Right atrium auricular region (tissue), 2 donors: ENCODE data around the gene TENT4A. TPM values are rescaled to one million over a fixed set of nuclear protein-coding genes. Genes with fewer than 3 reads are reported as not detected.

ENCODE experiments used
- DNase-seq: peaks from one replicate; pipeline ENCODE4 v3.0.0-alpha.2; 2019; ENCODE audit warnings: low spot score
- H3K27ac ChIP-seq, 2 donors: fragments of 200-600 bp; sonication (generic); 1 replicate in 1 of 2; 2 replicates in 1 of 2; pipeline ENCODE4 v1.5.1; 2016 to 2019
- H3K27me3 ChIP-seq, 2 donors: fragments of 200-600 bp; sonication (generic); one replicate each; pipeline versions ENCODE4 v1.5.1 to v1.6.0; 2017 to 2019
- H3K36me3 ChIP-seq: fragments of 200-600 bp; sonication (generic); one replicate; pipeline ENCODE4 v1.5.1; 2016
- H3K4me1 ChIP-seq, 2 donors: fragments of 200-600 bp; sonication (generic); one replicate each; pipeline versions ENCODE4 v1.5.1 to v1.6.0; 2017 to 2019
- H3K4me3 ChIP-seq, 2 donors: fragments of 200-600 bp; sonication (generic); 1 replicate in 1 of 2; 2 replicates in 1 of 2; pipeline ENCODE4 v1.5.1; 2017 to 2019; ENCODE audit warnings: mild to moderate bottlenecking in 1 of 2, moderate library complexity in 1 of 2
- H3K9me3 ChIP-seq, 2 donors: fragments of 200-600 bp; sonication (generic); one replicate each; pipeline ENCODE4 v1.5.1; 2019
- CTCF ChIP-seq, 2 donors: fragments of 200-600 bp; sonication (generic); IDR thresholded peaks; one replicate each; pipeline ENCODE4 v1.5.1; 2019; ENCODE audit warnings: antibody characterized with exemption in 2 of 2
- total RNA-seq, 2 donors: library from RNA; depleted of rRNA; stranded (reverse); fragments of >200 nt; gene quantifications; one replicate each; pipeline ENCODE4 v1.1.0, GENCODE V29; 2016

Gene TENT4A
- total RNA-seq, 2 donors from 2014 or later: 7.3 to 14.9 TPM

- TF ChIP-seq CTCF (IDR thresholded peaks at IDR 0.05): no peak
- no peak for DNase-seq
- Histone ChIP-seq H3K4me3 (no peak overlapping the region), H3K27me3 (no peaks in the 10 kb centered on the region), H3K36me3 (peaks cover 66% of the 10 kb centered on the region), H3K27ac (no peak overlapping the region), H3K4me1 (peaks cover 0 to 5% of the 10 kb centered on the region in 2 donors), H3K9me3 (no peaks in the 10 kb centered on the region)
These were observed 37.1 kb downstream of the TENT4A start for GRCh38 chr5:6750142-6750840.

- H3K4me1 ChIP-seq: no peaks in the 10 kb centered on the region
- TF ChIP-seq CTCF (IDR thresholded peaks at IDR 0.05): no peak
- no peaks in the 10 kb centered on the region for H3K27me3 ChIP-seq
- H3K36me3 ChIP-seq: peaks cover 73% of the 10 kb centered on the region
- no peak overlapping the region for H3K4me3 ChIP-seq
- no peak for DNase-seq
- no peak overlapping the region for H3K27ac ChIP-seq
- H3K9me3 ChIP-seq: no peaks in the 10 kb centered on the region
These were observed 37.9 kb downstream of the TENT4A start for GRCh38 chr5:6750951-6751685.

GRCh38 chr5:6752236-6752635 is 39.0 kb downstream of the TENT4A start:
- Histone ChIP-seq H3K27me3 (no peaks in the 10 kb centered on the region), H3K4me3 (no peak overlapping the region), H3K9me3 (no peaks in the 10 kb centered on the region), H3K36me3 (peaks cover 69% of the 10 kb centered on the region), H3K27ac (no peak overlapping the region), H3K4me1 (no peaks in the 10 kb centered on the region)
- no peak for TF ChIP-seq CTCF (IDR thresholded peaks at IDR 0.05)
- DNase-seq: no peak

- no peak for DNase-seq
- Histone ChIP-seq H3K27me3 (no peaks in the 10 kb centered on the region), H3K4me3 (no peak overlapping the region), H3K9me3 (no peaks in the 10 kb centered on the region), H3K27ac (no peak overlapping the region), H3K36me3 (peaks cover 72% of the 10 kb centered on the region), H3K4me1 (no peaks in the 10 kb centered on the region)
- TF ChIP-seq CTCF (IDR thresholded peaks at IDR 0.05): no peak
These were observed 39.5 kb downstream of the TENT4A start for GRCh38 chr5:6752782-6753181.

GRCh38 chr5:6753851-6754250 is 40.6 kb downstream of the TENT4A start:
- no peak overlapping the region for H3K4me3 ChIP-seq
- no peaks in the 10 kb centered on the region for H3K27me3 ChIP-seq
- no peaks in the 10 kb centered on the region for H3K9me3 ChIP-seq
- no peaks in the 10 kb centered on the region for H3K4me1 ChIP-seq
- H3K36me3 ChIP-seq: peaks cover 79% of the 10 kb centered on the region
- no peak for TF ChIP-seq CTCF (IDR thresholded peaks at IDR 0.05)
- no peak for DNase-seq
- no peak overlapping the region for H3K27ac ChIP-seq
